Measurements from ENCODE around the gene SETX.

The SETX gene

DNA sequence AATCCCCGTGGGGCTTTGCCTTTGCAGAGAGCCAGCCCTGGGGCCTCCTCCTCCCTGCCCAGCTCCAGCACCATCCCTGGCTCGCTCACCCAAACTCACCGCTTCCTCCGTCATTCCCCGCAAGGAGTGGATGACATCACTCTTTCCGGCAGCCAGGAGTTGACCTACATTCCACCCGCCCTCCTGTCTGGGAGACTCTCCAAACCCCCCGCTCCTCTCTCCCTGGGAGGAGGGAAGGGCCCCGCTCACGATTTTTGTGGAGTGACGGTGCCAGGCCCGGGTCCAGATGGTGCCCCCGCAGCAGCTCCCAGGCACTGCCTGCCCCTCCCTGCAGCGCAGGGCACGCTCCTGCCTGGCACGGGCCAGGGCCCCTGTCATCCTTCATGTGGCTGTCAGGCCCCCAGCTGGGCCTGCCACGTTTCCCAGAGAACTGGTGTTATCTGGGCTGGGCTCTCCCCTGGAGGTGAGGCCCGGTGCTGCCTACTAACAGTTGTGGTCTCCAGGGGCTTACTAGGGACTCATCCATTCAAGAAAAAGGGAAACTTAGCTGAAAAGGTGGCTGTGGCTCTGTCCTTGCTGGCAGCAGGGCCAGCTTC lies 140.7 kb downstream of the SETX start:
- Histone ChIP-seq H3K9me3 (ENCODE audit: low read length) (no peaks in the 10 kb centered on the region), H3K9ac (ENCODE audit: low read length) (no peak overlapping the region), H3K4me2 (ENCODE audit: low read length) (no peak overlapping the region), H4K20me1 (ENCODE audit: insufficient read depth, low read length) (no peaks in the 10 kb centered on the region), H3K36me3 (ENCODE audit: insufficient read depth, low read length) (no peaks in the 10 kb centered on the region), H3K27me3 (ENCODE audit: insufficient read depth, low read length) (peaks cover 4% of the 10 kb centered on the region; the same call in 1 of the 2 replicates), H3K4me1 (ENCODE audit: insufficient read depth, low read length, severe bottlenecking) (no peaks in the 10 kb centered on the region), H3K4me3 (ENCODE audit: low read depth, low read length, poor library complexity, severe bottlenecking) (no peak overlapping the region), H3K27ac (ENCODE audit: low read depth, low read length, poor library complexity, severe bottlenecking) (no peak overlapping the region), H3F3A (ENCODE audit: insufficient read depth, low read length) (no peaks in the 10 kb centered on the region), H2AFZ (ENCODE audit: low read length) (no peak overlapping the region), H3K9me2 (ENCODE audit: low read depth, low read length) (no peaks in the 10 kb centered on the region), H3K79me2 (ENCODE audit: insufficient read depth, low read length) (no peaks in the 10 kb centered on the region)
- TF ChIP-seq CTCF (IDR thresholded peaks at IDR 0.05; ENCODE audit: low read length), result no peak
- TF ChIP-seq EZH2 (IDR thresholded peaks at IDR 0.05; ENCODE audit: borderline replicate concordance, low read length), result no peak

GRCh38 chr9:132211570-132211969 lies 143.2 kb downstream of the SETX start:
- no peaks in the 10 kb centered on the region for H3F3A ChIP-seq (ENCODE audit: insufficient read depth, low read length)
- no peak overlapping the region for H2AFZ ChIP-seq (ENCODE audit: low read length)
- H3K9me2 ChIP-seq (ENCODE audit: low read depth, low read length), result no peaks in the 10 kb centered on the region
- H3K36me3 ChIP-seq (ENCODE audit: insufficient read depth, low read length), result no peaks in the 10 kb centered on the region
- no peaks in the 10 kb centered on the region for H3K79me2 ChIP-seq (ENCODE audit: insufficient read depth, low read length)
- no peak overlapping the region for H3K9ac ChIP-seq (ENCODE audit: low read length)
- H4K20me1 ChIP-seq (ENCODE audit: insufficient read depth, low read length), result no peaks in the 10 kb centered on the region
- no peak overlapping the region for H3K4me2 ChIP-seq (ENCODE audit: low read length)
- no peak for TF ChIP-seq CTCF (IDR thresholded peaks at IDR 0.05; ENCODE audit: low read length)
- TF ChIP-seq EZH2 (IDR thresholded peaks at IDR 0.05; ENCODE audit: borderline replicate concordance, low read length), result no peak
- H3K27me3 ChIP-seq (ENCODE audit: insufficient read depth, low read length), result peaks cover 4% of the 10 kb centered on the region; the same call in 1 of the 2 replicates
- H3K4me1 ChIP-seq (ENCODE audit: insufficient read depth, low read length, severe bottlenecking), result no peaks in the 10 kb centered on the region
- no peaks in the 10 kb centered on the region for H3K9me3 ChIP-seq (ENCODE audit: low read length)
- no peak overlapping the region for H3K4me3 ChIP-seq (ENCODE audit: low read depth, low read length, poor library complexity, severe bottlenecking)
- no peak overlapping the region for H3K27ac ChIP-seq (ENCODE audit: low read depth, low read length, poor library complexity, severe bottlenecking)
